GM19043 (cell line): ENCODE data around the gene IFNL2.
"Not testable (repeated sequence)": the region's sequence is repeated elsewhere in the genome, so short reads cannot be mapped to it uniquely, and the experiment has no call there.

ENCODE experiments used
- ATAC-seq: cut with Tn5 transposase; IDR thresholded peaks from one replicate; pipeline ENCODE4 v1.9.1; 2021; ENCODE audit warnings: low read depth; ENCODE audit not compliant: unreplicated experiment

Gene IFNL2

GRCh38 chr19:39268085-39268484, at the start of gene IFNL2:
TSS of gene IFNL2 (plus strand) at chr19:39268396. CDS start at chr19:39268569, 173 bp downstream.
- not testable (repeated sequence) for ATAC-seq

- ATAC-seq = not testable (repeated sequence)
Measured at GRCh38 chr19:39219108-39219507, 49.1 kb upstream of the IFNL2 start.

- no peak for ATAC-seq
Measured at GRCh38 chr19:39223703-39224279, 44.4 kb upstream of the IFNL2 start.

GRCh38 chr19:39224910-39225309, 43.3 kb upstream of the IFNL2 start:
- no peak for ATAC-seq

GRCh38 chr19:39230096-39230764, 38.0 kb upstream of the IFNL2 start:
- no peak for ATAC-seq

- no peak for ATAC-seq
Measured at GRCh38 chr19:39232708-39233107, 35.5 kb upstream of the IFNL2 start.

GRCh38 chr19:39236527-39236926, 31.7 kb upstream of the IFNL2 start:
- no peak for ATAC-seq

GRCh38 chr19:39237200-39238184, 30.7 kb upstream of the IFNL2 start:
- ATAC-seq = no peak

GRCh38 chr19:39238209-39238608, 30.0 kb upstream of the IFNL2 start:
- ATAC-seq = no peak

GRCh38 chr19:39238944-39239343, 29.3 kb upstream of the IFNL2 start:
- no peak for ATAC-seq

- no peak for ATAC-seq
Measured at GRCh38 chr19:39240421-39240820, 27.8 kb upstream of the IFNL2 start.

GRCh38 chr19:39243741-39244140, 24.5 kb upstream of the IFNL2 start:
- not testable (repeated sequence) for ATAC-seq

GRCh38 chr19:39244410-39245100, 23.6 kb upstream of the IFNL2 start, which contains the start of gene IFNL3:
TSS of gene IFNL3 (minus strand) at chr19:39245006. CDS start at chr19:39244967, 39 bp downstream.
- not testable (repeated sequence) for ATAC-seq

GRCh38 chr19:39245166-39245565, 23.0 kb upstream of the IFNL2 start:
- ATAC-seq = not testable (repeated sequence)

- no peak for ATAC-seq
Measured at GRCh38 chr19:39246951-39247669, 21.1 kb upstream of the IFNL2 start.

- no peak for ATAC-seq
Measured at GRCh38 chr19:39247701-39248664, 20.2 kb upstream of the IFNL2 start.

- no peak for ATAC-seq
Measured at GRCh38 chr19:39248806-39249205, 19.4 kb upstream of the IFNL2 start, which contains the start of gene IFNL4. TSS of gene IFNL4 (minus strand) at chr19:39248856.

GRCh38 chr19:39251081-39251480, 17.1 kb upstream of the IFNL2 start:
- no peak for ATAC-seq

GRCh38 chr19:39251846-39252245, 16.4 kb upstream of the IFNL2 start:
- ATAC-seq = no peak
